Ovary (tissue), 9 donors: ENCODE data around the gene DCP1B. TPM values are rescaled to one million over a fixed set of nuclear protein-coding genes. Genes with fewer than 3 reads are reported as not detected.

Experiments used
- DNase-seq, 5 donors: peaks; one replicate each; pipeline ENCODE4 v3.0.0-alpha.2; 2019 to 2020
- H3K27ac ChIP-seq, 2 donors: fragments of 200-600 bp; one replicate each; pipeline versions ENCODE4 v1.5.1 to v1.8.0; 2019 to 2022
- H3K27me3 ChIP-seq: fragments of 200-600 bp; one replicate; pipeline ENCODE4 v1.8.0; 2022
- H3K36me3 ChIP-seq: fragments of 200-600 bp; sonication (generic); one replicate; pipeline ENCODE4 v1.5.1; 2019
- H3K4me1 ChIP-seq: one replicate; pipeline ENCODE4 v1.8.1; 2013; ENCODE audit warnings: mild to moderate bottlenecking, moderate library complexity; ENCODE audit not compliant: insufficient read depth
- H3K4me3 ChIP-seq: fragments of 200-600 bp; sonication (generic); one replicate; pipeline ENCODE4 v1.5.1; 2017
- H3K9me3 ChIP-seq, 2 donors: fragments of 200-600 bp in 1 of 2; sonication (generic) in 1 of 2; one replicate each; pipeline versions ENCODE4 v1.5.1 to v1.8.1; 2013 to 2019; ENCODE audit warnings: mild to moderate bottlenecking in 1 of 2, moderate library complexity in 1 of 2
- EP300 ChIP-seq: sonication (generic); formaldehyde crosslinking; IDR thresholded peaks from one replicate; pipeline ENCODE4 v1.6.1; 2017; ENCODE audit warnings: antibody characterized with exemption
- POLR2A ChIP-seq: fragments of 450-650 bp; IDR thresholded peaks from one replicate; pipeline ENCODE4 v1.6.1; 2017; ENCODE audit warnings: antibody characterized with exemption, mild to moderate bottlenecking, moderate library complexity
- WGBS, 3 donors: extraction: QIAGEN DNeasy Blood & Tissue Kit in 1 of 3; methylation state at CpG; one replicate each; pipeline versions ENCODE4 v1.1.5 to v1.1.7; 2013 to 2017; 5-methylcytosine and 5-hydroxymethylcytosine counted together
- intact Hi-C, 4 donors: fragments of 100-400 bp; cut with DNase I; formaldehyde crosslinking; loops; one replicate each; pipeline versions ENCODE4 v1.11.0 to v1.15.1; 2022 to 2023
- polyA plus RNA-seq, 2 donors: library from polyadenylated mRNA; stranded (reverse); fragments of 200-250 nt in 1 of 2; fragments of 350-450 nt in 1 of 2; fragmentation: Illumina TruSeq in 1 of 2; extraction: RNeasy Lipid Tissue Mini Kit (QIAGEN cat#74804) in 1 of 2; gene quantifications; one replicate each; pipeline ENCODE4 v1.2.3, GENCODE V29; 2013 to 2014
- total RNA-seq, 7 donors: library from RNA; depleted of rRNA in 2 of 7; stranded (reverse); fragments of >200 nt in 2 of 7; fragmentation: NEBNext Ultra II Directional in 3 of 7; extraction: Animal tissue kit (Norgen Biotek cat#: 25700) in 3 of 7; gene quantifications; one replicate each; pipeline versions ENCODE4 v1.1.0 to v1.2.4, GENCODE V29; 2016 to 2023
- TF ChIP-seq, protein P1 (sequence below), 3 donors: fragments of 450-650 bp in 2 of 3; fragments of 200-600 bp in 1 of 3; IDR thresholded peaks; one replicate each; pipeline versions ENCODE4 v1.5.1 to v1.8.0; 2016 to 2022; ENCODE audit warnings: antibody characterized with exemption in 3 of 3, mild to moderate bottlenecking in 1 of 3
- donor health status: DM: no; HTN: no; CAD: no; lungs with moderate emphysema.
- donor health status: DM: no; HTN: no; CAD: no.
- donor health status: Bipolar disorder and iron deficiency.
- donor health status: DM: yes; HTN: yes; CAD: no.
- donor health status: DM: no; HTN: no; CAD: no.
- donor health status: DM: yes; HTN: yes; CAD: no.

Gene DCP1B
- total and polyA plus RNA-seq, 9 donors = 13.5 to 22.9 (median 17.2) TPM

DNA sequence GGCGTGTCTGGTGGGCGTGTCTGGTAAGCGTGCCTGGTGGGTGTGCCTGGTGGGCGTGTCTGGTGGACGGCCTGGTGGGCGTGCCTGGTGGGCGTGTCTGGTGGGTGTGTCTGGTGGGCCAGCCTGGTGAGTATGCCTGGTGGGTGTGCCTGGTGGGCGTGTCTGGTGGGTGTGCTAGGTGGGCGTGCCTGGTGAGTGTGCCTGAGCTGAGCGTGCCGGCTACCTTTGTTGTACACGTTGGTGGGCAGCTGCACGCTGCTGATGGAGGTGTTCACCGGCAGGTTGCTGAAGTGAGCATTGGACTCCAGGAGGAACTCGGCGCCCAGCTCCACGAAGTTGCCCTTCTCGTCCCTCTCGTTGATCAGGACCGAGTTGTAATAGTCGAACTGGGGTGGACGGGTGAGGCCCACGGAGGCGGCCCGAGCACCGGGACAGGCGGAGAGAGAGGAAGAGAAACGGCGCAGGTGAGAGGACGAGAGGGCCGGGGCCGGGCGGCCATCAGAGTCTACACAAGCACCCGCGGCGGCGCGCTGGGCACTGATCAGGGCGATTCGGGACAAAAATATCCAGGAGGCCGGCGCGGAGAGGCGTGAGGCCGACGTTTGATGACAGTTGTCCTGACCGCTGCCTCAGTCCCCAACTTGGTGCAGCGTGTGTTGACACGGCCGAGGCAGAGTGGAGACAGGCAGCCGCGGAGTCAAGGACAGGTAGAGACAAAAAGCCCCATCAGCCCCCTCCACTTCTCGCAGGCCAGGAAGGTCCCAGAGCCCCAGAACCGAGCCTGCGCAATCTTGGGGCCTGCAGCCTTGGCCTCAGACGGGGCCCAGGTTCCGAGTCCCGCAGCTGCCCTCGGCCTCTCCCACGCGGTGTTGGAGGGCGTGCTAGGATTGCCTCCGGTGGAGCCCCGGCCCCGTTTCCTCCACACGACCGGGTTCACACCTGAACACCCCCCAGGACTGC lies 96.3 kb downstream of the DCP1B start:
- WGBS, 3 donors = 16 to 30% (median 26%) methylated on average over 63 to 67 of the region's 67 CpGs
- Histone ChIP-seq H3K4me3 (no peak overlapping the region), H3K27ac (no peak overlapping the region), H3K4me1 (peaks cover 3% of the 10 kb centered on the region), H3K9me3 (peaks cover 0 to 8% of the 10 kb centered on the region in 2 donors), H3K36me3 (no peaks in the 10 kb centered on the region), H3K27me3 (no peaks in the 10 kb centered on the region)
- TF ChIP-seq POLR2A (no peak), EP300 (no peak)
- TF ChIP-seq, protein P1, sequence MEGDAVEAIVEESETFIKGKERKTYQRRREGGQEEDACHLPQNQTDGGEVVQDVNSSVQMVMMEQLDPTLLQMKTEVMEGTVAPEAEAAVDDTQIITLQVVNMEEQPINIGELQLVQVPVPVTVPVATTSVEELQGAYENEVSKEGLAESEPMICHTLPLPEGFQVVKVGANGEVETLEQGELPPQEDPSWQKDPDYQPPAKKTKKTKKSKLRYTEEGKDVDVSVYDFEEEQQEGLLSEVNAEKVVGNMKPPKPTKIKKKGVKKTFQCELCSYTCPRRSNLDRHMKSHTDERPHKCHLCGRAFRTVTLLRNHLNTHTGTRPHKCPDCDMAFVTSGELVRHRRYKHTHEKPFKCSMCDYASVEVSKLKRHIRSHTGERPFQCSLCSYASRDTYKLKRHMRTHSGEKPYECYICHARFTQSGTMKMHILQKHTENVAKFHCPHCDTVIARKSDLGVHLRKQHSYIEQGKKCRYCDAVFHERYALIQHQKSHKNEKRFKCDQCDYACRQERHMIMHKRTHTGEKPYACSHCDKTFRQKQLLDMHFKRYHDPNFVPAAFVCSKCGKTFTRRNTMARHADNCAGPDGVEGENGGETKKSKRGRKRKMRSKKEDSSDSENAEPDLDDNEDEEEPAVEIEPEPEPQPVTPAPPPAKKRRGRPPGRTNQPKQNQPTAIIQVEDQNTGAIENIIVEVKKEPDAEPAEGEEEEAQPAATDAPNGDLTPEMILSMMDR (IDR thresholded peaks at IDR 0.05) = no peak
- DNase-seq = peak in 1 of 5 donors; percentile 5
- intact Hi-C loops = no loop called here

DNA sequence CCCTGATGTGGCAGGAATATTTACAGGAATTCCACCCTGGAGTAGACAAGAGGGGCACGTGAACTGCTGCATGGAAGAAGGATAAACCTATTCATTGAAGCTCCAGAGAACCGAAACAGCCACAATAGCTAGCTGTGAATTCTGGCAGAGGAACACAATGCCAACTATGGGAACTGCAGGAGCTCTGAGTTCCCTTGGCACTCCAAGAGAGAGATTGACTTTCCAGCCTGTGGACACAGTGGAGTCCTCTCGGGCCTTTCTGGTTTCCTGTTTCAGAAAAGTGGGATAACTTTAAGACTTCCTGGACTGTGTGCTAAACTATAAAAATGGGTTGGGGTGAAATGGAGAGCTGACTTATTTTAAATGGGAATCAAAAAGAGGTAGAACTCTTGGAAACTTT lies 97.7 kb downstream of the DCP1B start:
- H3K36me3 ChIP-seq = no peaks in the 10 kb centered on the region
- WGBS, 3 donors = 44 to 51% (median 49%) methylated on average over 3 of the region's 3 CpGs
- intact Hi-C loops = no loop called here
- no peak overlapping the region for H3K4me3 ChIP-seq
- no peak overlapping the region for H3K27ac ChIP-seq
- H3K4me1 ChIP-seq = peaks cover 3% of the 10 kb centered on the region
- H3K9me3 ChIP-seq = peaks cover 0 to 8% of the 10 kb centered on the region in 2 donors
- H3K27me3 ChIP-seq = no peaks in the 10 kb centered on the region
- TF ChIP-seq, protein P1 (IDR thresholded peaks at IDR 0.05) = no peak
- TF ChIP-seq POLR2A (no peak), EP300 (no peak)
- no peak for DNase-seq

DNA sequence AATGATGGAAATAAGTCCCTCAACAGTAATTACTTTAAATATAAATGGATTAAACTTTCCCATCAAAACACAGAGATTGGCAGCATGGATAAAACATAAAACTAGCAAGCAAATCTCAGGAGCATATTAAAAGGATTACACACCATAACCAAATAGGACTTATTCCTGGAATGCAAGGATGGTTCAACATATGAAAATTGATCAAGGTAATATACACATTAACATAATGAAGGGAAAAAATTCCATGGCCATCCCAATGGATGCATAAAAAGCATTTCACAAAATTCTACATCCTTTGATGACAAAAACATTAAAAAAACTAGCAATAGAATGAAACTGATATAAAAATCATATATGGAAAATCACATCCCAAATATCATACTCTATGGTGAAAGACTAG lies 99.4 kb downstream of the DCP1B start:
- intact Hi-C loops = no loop called here
- DNase-seq = no peak
- Histone ChIP-seq H3K9me3 (peaks cover 0 to 8% of the 10 kb centered on the region in 2 donors), H3K27ac (no peak overlapping the region), H3K36me3 (no peaks in the 10 kb centered on the region), H3K4me1 (peaks cover 3% of the 10 kb centered on the region), H3K27me3 (no peaks in the 10 kb centered on the region), H3K4me3 (no peak overlapping the region)
- TF ChIP-seq, protein P1 (IDR thresholded peaks at IDR 0.05) = no peak
- TF ChIP-seq POLR2A (no peak), EP300 (no peak)

DNA sequence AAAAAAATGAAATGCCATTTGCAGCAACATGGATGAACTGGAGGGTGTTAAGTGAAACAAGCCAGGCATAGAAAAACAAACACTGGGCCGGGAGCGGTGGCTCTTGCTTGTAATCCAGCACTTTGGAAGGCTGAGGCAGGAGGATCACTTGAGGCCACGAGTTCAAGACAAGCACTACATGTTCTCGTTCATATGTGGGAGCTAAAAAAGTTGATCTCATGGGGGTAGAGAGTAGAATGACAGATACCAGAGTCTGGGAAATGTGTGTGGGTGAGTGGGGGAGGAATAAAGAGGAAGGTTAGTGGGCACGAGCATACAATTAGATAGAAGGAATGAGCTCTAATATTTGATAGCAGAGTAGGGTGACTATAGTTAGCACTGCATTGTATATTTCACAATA lies 107.3 kb downstream of the DCP1B start:
- H3K4me1 ChIP-seq = no peaks in the 10 kb centered on the region
- 68 to 74% (median 73%) methylated on average over 5 of the region's 5 CpGs for WGBS, 3 donors
- no peaks in the 10 kb centered on the region for H3K9me3 ChIP-seq
- no peak for TF ChIP-seq EP300
- TF ChIP-seq POLR2A = no peak
- TF ChIP-seq, protein P1 (IDR thresholded peaks at IDR 0.05) = no peak
- no peak overlapping the region for H3K4me3 ChIP-seq
- H3K27ac ChIP-seq = no peak overlapping the region
- H3K36me3 ChIP-seq = no peaks in the 10 kb centered on the region
- DNase-seq = no peak
- H3K27me3 ChIP-seq = no peaks in the 10 kb centered on the region
- intact Hi-C loops = no loop called here

Other genes with a start within 250 kb of the DCP1B start
- not detected for gene LRTM2, start 183.9 kb downstream of the DCP1B start, total RNA-seq
- gene LRTM2, start 183.9 kb downstream of the DCP1B start, polyA plus RNA-seq = not detected
- gene CACNA2D4, start 85.8 kb downstream of the DCP1B start, total RNA-seq = 1 to 10 TPM; 2.2 to 6.8 (median 3.2) TPM
- gene CACNA2D4, start 85.8 kb downstream of the DCP1B start, polyA plus RNA-seq = 1 to 10 TPM; 2.1 to 2.4 TPM
- gene CACNA1C, start 48.5 kb upstream of the DCP1B start, total RNA-seq = 1 to 10 TPM; 2.5 to 6.8 (median 3.7) TPM
- 1 to 10 TPM; 2.2 to 8.3 TPM for gene CACNA1C, start 48.5 kb upstream of the DCP1B start, polyA plus RNA-seq